GM19240 (cell line): Measurements from ENCODE around the gene CIBAR2.

Experiments
- DNase-seq: peaks from one replicate; pipeline ENCODE4 v3.0.0; 2011; ENCODE audit warnings: low spot score; ENCODE audit not compliant: insufficient read length

Gene CIBAR2

DNA sequence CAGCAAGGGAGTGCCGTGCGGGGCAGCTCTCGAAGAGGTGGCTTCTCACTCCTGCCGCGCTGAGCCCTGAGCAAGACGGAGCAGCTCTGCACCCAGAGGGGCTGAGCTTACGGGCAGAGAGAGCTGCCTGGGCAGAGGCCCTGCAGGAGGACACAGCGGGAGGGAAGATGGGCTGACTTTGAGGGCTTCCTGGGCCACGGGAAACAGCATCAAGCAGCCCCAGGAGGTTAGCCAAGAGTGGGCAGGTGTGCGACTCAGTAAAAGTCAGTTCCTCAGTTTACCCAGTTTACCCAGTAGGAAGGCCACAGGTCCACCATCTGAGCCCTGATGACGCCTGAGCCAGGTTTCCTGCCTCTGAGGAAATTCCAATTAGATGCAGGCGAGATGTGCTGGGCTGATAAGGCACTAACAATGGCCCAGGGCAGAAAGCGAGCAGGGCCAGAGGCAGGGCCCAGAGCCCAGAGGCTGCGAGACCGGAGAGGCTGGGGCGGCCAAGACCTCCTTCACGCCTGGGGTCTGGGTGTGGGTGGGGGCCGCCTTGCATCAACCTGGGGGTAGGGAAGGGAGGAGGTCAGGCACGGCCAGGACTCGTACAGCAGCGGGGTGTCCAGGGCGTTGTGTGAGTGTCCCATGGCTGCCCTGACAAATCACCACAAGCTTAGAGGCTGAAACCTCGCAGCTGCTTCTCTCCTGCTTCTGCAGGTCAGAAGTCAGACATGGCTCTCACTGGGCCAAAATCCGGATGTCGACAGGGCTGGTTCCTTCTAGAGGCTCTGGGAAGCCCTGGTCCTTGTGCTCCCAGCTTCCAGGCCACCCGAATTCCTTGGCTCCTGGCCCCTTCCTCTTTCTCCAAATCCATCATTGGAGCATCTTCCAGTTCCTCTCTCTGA, 32.0 kb upstream of the CIBAR2 start:
- DNase-seq = no peak

GRCh38 chr16:85142771-85143211, 30.5 kb upstream of the CIBAR2 start:
- DNase-seq = no peak

GRCh38 chr16:85142129-85142513, 29.8 kb upstream of the CIBAR2 start:
- DNase-seq = no peak

DNA sequence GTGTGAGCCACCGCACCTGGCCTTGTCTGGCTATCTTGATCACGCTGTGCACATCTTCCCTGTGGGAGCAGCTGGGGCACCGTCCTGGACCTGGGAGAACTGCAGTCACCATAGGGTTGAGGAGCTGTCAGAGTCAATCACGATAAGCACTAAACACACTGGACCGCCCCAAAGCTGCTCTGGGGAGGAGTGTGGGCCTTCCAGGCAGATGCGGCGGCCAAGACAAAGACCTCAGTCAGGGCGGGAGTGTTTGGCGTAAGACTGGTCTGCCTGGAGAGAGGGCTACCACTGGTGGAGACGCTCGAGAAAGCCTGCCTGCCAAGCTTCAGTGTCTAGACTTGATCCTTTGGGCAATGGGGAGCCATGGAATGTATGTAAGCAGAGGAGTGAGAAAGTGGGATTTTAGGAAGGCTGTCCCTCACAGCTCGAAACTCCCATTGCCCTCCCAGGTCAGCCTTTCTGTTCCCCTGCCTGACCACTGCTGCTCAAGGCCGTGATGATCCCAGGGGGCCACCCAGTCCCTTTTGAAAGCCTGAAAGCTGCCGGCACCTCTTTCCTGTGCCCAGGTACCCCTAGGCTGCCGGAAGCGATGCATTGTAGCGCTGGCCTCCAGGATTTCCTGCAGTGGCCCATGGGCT, 29.3 kb upstream of the CIBAR2 start:
- DNase-seq = no peak

DNA sequence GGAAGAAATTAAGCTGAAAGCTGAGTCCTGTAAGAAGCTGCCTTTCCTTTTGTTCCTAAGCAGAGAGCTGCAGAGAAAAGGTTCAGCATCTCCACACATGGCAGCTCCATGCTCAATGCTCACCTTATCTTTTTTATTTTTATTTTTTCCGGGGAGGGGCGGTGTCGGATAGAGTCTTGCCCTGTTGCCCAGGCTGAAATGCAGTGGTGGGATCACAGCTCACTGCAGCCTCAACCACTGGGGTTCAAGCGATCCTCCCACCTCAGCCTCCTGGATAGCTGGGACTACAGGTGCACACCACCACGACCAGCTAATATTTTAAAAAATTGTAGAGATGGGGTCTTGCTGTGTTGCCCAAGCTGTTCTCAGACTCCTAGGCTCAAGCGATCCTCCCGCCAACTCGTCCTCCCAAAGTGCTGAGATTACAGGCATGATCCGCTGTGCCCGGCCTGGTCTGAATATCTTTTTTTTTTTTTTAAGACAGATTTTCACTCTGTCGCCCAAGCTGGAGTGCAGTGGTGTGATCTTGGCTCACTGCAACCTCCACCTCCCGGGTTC, 28.3 kb upstream of the CIBAR2 start:
- DNase-seq = no peak

GRCh38 chr16:85139881-85140339, 27.6 kb upstream of the CIBAR2 start:
- DNase-seq = no peak

- no peak for DNase-seq
Measured at GRCh38 chr16:85138825-85139627, 26.8 kb upstream of the CIBAR2 start.

DNA sequence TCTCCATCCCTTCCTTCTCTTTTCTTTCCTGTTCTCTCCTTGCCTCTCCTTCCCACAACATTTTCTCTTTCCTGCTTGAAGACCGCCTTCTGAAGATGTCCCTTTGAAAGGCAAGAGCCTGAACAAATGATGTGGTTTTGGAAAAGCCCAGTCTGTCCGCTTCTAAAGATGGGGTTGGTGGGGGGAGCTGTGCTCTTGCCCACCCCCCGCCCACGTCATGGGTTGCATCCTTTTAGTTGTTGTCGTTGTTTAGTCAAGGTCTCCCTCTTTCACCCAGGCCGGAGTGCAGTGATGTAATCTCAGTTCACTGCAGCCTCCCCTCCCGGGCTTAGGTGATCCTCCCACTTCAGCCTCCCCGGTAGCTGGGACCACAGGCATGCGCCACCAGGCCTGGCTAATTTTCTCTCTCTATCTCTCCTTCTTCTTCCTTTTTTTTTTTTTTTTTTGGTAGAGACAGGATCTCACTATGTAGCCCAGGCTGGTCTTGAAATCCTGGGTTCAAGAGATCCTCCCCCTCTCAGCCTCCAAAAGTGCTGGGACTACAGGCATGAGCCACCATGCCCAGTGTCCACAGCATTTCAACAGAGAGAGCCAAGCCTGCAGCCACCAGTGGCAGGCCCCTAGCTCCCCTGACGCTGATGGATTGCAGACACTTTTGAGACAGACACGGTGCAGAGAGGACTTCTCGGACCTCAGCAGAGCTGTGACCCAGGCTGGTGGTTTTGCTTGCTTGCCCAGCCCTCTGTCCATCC, 26.0 kb upstream of the CIBAR2 start:
- DNase-seq = no peak

- DNase-seq = no peak
Measured at GRCh38 chr16:85137323-85138072, 25.2 kb upstream of the CIBAR2 start.

DNA sequence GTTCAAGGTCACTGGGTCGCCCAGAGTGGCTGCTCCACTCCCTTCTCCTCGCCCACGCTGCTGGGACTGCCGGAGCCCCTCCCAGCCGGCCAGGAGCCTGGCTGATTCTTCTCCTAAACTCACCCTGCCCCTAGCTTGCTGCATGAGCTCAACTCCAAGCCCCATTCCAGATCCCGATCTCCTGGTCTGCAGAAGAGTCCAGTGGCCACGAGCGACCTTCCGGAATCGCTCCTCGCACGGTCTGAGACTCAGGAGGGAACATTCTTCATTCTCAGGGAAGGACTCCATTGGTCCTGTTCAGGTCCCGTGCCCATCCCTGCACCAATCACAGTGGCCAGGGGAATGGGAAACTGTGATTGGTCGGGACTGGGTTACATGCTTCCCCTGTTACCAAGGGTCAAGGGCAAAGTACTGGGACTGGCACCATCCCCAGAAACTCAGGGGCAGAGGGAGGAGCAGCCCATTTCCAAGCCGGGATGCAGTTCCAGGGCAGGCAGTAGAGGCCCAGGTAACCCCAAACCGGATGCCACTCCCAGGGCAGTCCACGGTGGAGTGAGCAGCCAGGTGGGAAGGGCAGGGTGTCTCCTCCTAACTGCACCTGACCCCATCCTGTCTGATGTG, 24.5 kb upstream of the CIBAR2 start:
- no peak for DNase-seq

DNA sequence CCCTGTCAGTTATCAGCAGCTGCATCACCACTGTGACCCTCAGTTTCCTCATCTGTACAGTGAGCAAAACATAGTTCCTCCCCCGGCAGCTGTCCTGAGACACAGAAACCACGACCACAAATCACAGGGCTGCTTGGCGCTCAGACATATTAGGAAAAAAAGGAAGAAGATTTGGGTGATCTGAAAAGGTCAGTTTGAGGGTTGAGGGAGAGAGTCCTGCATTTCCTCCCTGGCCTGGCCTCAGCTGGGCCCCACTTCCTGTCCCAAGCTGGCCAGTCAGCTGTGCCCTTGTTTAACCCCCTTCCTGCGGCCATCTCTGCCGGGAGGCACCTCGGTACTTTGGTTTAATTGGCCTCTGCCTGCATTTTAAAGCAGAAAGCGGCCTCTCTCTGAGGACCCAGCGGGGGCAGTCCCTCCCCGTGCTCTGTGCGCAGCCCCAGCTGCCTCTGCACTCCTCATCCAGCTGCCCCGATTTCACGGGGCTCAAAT, 24.0 kb upstream of the CIBAR2 start:
- no peak for DNase-seq

GRCh38 chr16:85134789-85135142, 22.5 kb upstream of the CIBAR2 start:
- DNase-seq = no peak

DNA sequence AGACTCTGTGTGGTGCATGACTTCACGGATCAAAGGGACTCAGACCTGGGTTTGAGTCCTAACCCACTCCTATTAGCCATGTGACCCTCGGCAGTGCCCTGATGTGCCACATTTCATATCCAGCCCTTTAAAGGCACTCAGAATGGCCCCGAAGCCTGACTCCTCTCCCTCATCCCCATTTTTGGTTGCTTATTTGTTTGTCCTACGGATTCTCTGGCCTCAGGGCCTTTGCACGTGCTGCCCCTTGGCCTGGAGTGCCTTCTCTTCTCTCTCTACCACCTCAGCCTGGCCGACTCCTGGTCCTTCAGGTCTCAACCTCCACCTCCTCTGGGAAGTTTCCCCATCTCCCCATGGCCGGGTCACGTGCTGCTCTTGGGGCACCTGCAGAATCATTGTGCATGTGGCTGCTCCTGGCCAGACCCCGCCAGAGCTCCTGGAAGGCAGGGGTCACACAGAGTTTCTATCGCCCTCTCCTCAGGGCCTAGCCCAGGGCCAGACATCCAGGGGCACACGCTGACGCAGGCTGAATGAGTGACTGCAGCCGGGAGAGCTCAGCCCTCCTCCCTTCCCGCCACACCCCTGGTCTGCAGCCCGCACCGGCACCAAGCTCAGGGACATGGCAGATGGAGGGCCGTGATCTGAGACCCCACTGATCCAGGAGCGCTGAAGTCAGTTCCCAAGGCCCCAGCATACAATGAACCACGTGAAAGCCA, 22.0 kb upstream of the CIBAR2 start:
- DNase-seq = no peak

DNA sequence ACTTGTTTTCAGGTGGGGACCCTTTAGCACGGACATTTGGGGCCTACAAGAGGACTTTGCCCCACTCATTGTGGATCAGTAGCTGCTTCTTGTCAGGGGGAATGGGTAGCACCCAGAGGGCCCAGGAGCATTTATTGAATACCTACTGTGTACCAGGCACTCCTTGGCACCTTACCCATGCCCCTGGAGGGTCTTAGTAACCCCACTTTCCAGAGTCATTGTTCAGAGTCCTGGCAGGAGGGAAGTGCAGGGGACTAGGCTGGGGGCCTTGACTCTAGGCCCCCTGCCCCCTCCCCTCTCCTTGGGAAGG, 21.0 kb upstream of the CIBAR2 start:
- no peak for DNase-seq

DNA sequence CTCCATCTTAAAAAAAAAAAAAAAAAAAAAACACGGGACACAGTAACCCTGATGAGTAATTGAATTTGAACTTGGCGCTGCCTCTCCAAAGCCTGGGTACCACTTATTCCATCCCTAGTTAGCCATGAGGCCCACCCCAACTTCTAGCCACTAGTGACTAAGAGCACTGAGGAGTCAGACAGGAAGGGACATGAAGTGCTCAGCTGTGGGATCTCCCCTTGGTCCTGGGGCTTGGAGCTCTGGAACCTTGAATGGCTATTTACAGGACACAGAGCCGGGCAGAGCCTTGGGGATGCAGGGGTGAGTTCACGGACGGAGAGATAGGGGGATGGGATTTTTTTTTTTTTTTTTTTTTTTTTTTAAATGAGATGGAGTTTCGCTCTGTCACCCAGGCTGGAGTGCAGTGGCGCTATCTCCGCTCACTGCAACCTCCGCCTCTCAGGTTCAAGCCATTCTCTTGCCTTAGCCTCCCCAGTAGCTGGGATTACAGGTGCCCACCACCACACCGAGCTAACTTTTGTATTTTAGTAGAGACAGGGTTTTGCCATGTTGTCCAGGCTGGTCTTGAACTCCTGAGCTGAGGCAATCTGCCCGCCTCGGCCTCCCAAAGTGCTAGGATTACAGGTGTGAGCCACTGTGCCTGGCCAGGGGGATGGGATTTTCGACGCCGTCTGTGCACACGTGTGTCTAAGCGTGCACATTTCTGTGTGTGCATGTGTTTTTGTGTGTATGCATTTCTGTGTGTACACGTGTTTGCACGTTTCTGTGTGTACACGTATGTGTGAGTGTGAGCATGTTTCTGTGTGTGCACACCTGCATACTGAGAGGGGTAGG, 20.4 kb upstream of the CIBAR2 start:
- no peak for DNase-seq

GRCh38 chr16:85130705-85131028, 18.4 kb upstream of the CIBAR2 start:
- DNase-seq = no peak

GRCh38 chr16:85129876-85130704, 17.8 kb upstream of the CIBAR2 start:
- no peak for DNase-seq
